DND-41 (cell line): ENCODE measurements around the gene NTM.

Source experiments
- ATAC-seq: fragments of 200-7000 bp; cut with Tn5 transposase; 3 replicates; pipeline ENCODE4 v1.9.1; 2021; ENCODE audit warnings: low read depth; ENCODE audit not compliant: insufficient read depth
- DNase-seq: peaks from one replicate; pipeline ENCODE4 v3.0.0-alpha.2; 2020
- H2AFZ ChIP-seq: 2 replicates; pipeline ENCODE4 v1.6.0; 2012; ENCODE audit warnings: low read depth, low read length
- H3K27ac ChIP-seq: 2 replicates; pipeline ENCODE4 v1.5.1; 2012; ENCODE audit warnings: low read length, inconsistent platforms
- H3K27me3 ChIP-seq: fragments of 200-600 bp; sonication (generic); 2 replicates; pipeline ENCODE4 v1.6.0; 2012; ENCODE audit warnings: low read length, mild to moderate bottlenecking, inconsistent platforms; ENCODE audit not compliant: insufficient read depth, poor library complexity
- H3K36me3 ChIP-seq: 2 replicates; pipeline ENCODE4 v1.5.1; 2012; ENCODE audit warnings: low read length, inconsistent platforms; ENCODE audit not compliant: insufficient read depth
- H3K4me1 ChIP-seq: 2 replicates; pipeline ENCODE4 v1.5.1; 2012; ENCODE audit warnings: mild to moderate bottlenecking, low read length; ENCODE audit not compliant: insufficient read depth
- H3K4me2 ChIP-seq: 2 replicates; pipeline ENCODE4 v1.6.0; 2012; ENCODE audit warnings: mild to moderate bottlenecking, moderate library complexity, low read length, inconsistent platforms; ENCODE audit not compliant: insufficient read depth
- H3K4me3 ChIP-seq, 2 experiments: fragments of 200-600 bp in 1 of 2; shearing (Covaris generic) in 1 of 2; 2 replicates each; pipeline ENCODE4 v1.5.1; 2012 to 2016; ENCODE audit warnings: inconsistent platforms in 2 of 2, low read length in 2 of 2, mild to moderate bottlenecking in 2 of 2, low read depth in 1 of 2, moderate library complexity in 1 of 2
- H3K79me2 ChIP-seq: 2 replicates; pipeline ENCODE4 v1.6.0; 2012; ENCODE audit warnings: low read length, inconsistent platforms; ENCODE audit not compliant: insufficient read depth
- H3K9ac ChIP-seq: 2 replicates; pipeline ENCODE4 v1.6.0; 2012; ENCODE audit warnings: low read depth, mild to moderate bottlenecking, inconsistent platforms, low read length, moderate library complexity
- H3K9me3 ChIP-seq: 2 replicates; pipeline ENCODE4 v1.5.1; 2012; ENCODE audit warnings: low read length, moderate library complexity, mild to moderate bottlenecking, inconsistent platforms; ENCODE audit not compliant: insufficient read depth, severe bottlenecking
- H4K20me1 ChIP-seq: 2 replicates; pipeline ENCODE4 v1.6.0; 2012; ENCODE audit warnings: low read length; ENCODE audit not compliant: insufficient read depth
- EZH2 ChIP-seq: IDR thresholded peaks from 3 replicates; pipeline ENCODE4 v1.6.1; 2012; ENCODE audit warnings: borderline replicate concordance, low read depth, mild to moderate bottlenecking, moderate library complexity, low read length, inconsistent platforms; ENCODE audit not compliant: severe bottlenecking
- TF ChIP-seq, protein P1 (sequence below): IDR thresholded peaks from 2 replicates; pipeline ENCODE4 v1.5.1; 2012; ENCODE audit warnings: borderline replicate concordance, low read length, moderate library complexity, mild to moderate bottlenecking; ENCODE audit not compliant: poor library complexity, severe bottlenecking; ENCODE audit errors: extremely low read depth

The NTM gene

DNA sequence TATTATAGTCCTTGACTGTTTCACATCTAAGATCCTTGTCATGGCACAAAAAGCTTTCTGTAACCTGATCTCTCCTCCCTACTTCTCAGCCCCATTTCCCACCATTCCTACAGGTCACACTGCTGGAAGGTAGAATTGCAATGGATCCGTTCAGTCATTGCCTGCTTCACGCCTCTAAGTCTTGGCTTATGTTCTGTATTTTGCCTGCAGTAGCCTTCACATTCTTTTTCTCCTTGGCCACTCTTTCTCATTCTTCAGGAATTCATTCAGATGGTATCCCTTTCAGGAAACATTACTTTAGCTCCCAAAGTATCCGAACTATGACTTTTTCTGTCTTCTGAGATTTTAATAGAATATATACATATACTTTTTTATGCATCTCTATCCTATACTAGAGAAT lies 731.5 kb downstream of the NTM start:
- no peak overlapping the region for H3K4me3 ChIP-seq
- TF ChIP-seq EZH2, result no peak
- TF ChIP-seq, protein P1, sequence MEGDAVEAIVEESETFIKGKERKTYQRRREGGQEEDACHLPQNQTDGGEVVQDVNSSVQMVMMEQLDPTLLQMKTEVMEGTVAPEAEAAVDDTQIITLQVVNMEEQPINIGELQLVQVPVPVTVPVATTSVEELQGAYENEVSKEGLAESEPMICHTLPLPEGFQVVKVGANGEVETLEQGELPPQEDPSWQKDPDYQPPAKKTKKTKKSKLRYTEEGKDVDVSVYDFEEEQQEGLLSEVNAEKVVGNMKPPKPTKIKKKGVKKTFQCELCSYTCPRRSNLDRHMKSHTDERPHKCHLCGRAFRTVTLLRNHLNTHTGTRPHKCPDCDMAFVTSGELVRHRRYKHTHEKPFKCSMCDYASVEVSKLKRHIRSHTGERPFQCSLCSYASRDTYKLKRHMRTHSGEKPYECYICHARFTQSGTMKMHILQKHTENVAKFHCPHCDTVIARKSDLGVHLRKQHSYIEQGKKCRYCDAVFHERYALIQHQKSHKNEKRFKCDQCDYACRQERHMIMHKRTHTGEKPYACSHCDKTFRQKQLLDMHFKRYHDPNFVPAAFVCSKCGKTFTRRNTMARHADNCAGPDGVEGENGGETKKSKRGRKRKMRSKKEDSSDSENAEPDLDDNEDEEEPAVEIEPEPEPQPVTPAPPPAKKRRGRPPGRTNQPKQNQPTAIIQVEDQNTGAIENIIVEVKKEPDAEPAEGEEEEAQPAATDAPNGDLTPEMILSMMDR, result no peak
- no peaks in the 10 kb centered on the region for H3K79me2 ChIP-seq
- no peak overlapping the region for H3K9ac ChIP-seq
- no peak overlapping the region for H3K4me2 ChIP-seq
- DNase-seq (no peak), ATAC-seq (no peak)
- H3K27ac ChIP-seq, result no peak overlapping the region
- no peaks in the 10 kb centered on the region for H3K36me3 ChIP-seq
- peaks cover 3% of the 10 kb centered on the region for H3K27me3 ChIP-seq
- H4K20me1 ChIP-seq, result no peaks in the 10 kb centered on the region
- H2AFZ ChIP-seq, result no peak overlapping the region
- no peaks in the 10 kb centered on the region for H3K9me3 ChIP-seq
- no peaks in the 10 kb centered on the region for H3K4me1 ChIP-seq

- Histone ChIP-seq H3K36me3 (no peaks in the 10 kb centered on the region), H4K20me1 (no peaks in the 10 kb centered on the region), H3K79me2 (no peaks in the 10 kb centered on the region), H3K9ac (no peak overlapping the region), H2AFZ (no peak overlapping the region), H3K27me3 (peaks cover 3% of the 10 kb centered on the region), H3K4me3 (no peak overlapping the region), H3K4me2 (no peak overlapping the region), H3K27ac (no peak overlapping the region), H3K4me1 (no peaks in the 10 kb centered on the region), H3K9me3 (no peaks in the 10 kb centered on the region)
- no peak for ATAC-seq
- no peak for TF ChIP-seq EZH2
- TF ChIP-seq, protein P1, result no peak
- DNase-seq, result no peak
Observed at GRCh38 chr11:132103021-132103420, 732.6 kb downstream of the NTM start.

GRCh38 chr11:132106096-132106982 lies 735.9 kb downstream of the NTM start:
- H3K27ac ChIP-seq, result no peak overlapping the region
- no peak overlapping the region for H2AFZ ChIP-seq

More at GRCh38 chr11:132106096-132106982, 735.9 kb downstream of the NTM start:
- H3K4me1 ChIP-seq, result no peaks in the 10 kb centered on the region
- no peak overlapping the region for H3K4me3 ChIP-seq
- H3K9me3 ChIP-seq, result no peaks in the 10 kb centered on the region
- no peak for ATAC-seq
- H3K4me2 ChIP-seq, result no peak overlapping the region
- no peak for DNase-seq
- H3K27me3 ChIP-seq, result peaks cover 3% of the 10 kb centered on the region
- no peaks in the 10 kb centered on the region for H3K79me2 ChIP-seq
- H4K20me1 ChIP-seq, result no peaks in the 10 kb centered on the region
- no peak overlapping the region for H3K9ac ChIP-seq
- H3K36me3 ChIP-seq, result no peaks in the 10 kb centered on the region
- TF ChIP-seq, protein P1, result no peak
- no peak for TF ChIP-seq EZH2
